ENCODE data around the gene HIVEP2. TPM values are rescaled to one million over a fixed set of nuclear protein-coding genes. Genes with fewer than 3 reads are reported as not detected.

Gene HIVEP2
- total and polyA plus RNA-seq, 5 experiments from 2014 or later, result 6.5 to 99.2 (median 17.1) TPM

GRCh38 chr6:142944124-142945048, 590 bp downstream of the HIVEP2 start:
- Mint-ChIP-seq H3K4me1 (peaks cover 32 to 64% (median 55%) of the 10 kb centered on the region in 4 donors), H3K27ac (peak overlapping the region; percentile 97 to 100 (median 100)), H3K4me3 (peak overlapping the region; percentile 94 to 100 (median 98)), H3K9me3 (peaks cover 0 to 5% (median 0%) of the 10 kb centered on the region in 9 donors), H3K27me3 (peaks cover 0 to 6% (median 0%) of the 10 kb centered on the region in 5 donors), H3K36me3 (peaks cover 2 to 4% (median 2%) of the 10 kb centered on the region in 3 donors)
- DNase-seq (peak; percentile 84 to 99 (median 96)), ATAC-seq (peak; percentile 51 to 57)
- POLR2A ChIA-PET, result interaction anchor here (0.6 to 8.0 kb wide), 26 partner anchors 9 to 198 kb away, joined by 3 to 128 read pairs (median 4); no protein-coding TSS in a partner anchor

GRCh38 chr6:142943711-142944123, 1.3 kb downstream of the HIVEP2 start:
- Mint-ChIP-seq H3K27ac (peak overlapping the region; percentile 97 to 100 (median 100)), H3K27me3 (peaks cover 0 to 6% (median 0%) of the 10 kb centered on the region in 5 donors), H3K9me3 (peaks cover 0 to 5% (median 0%) of the 10 kb centered on the region in 9 donors), H3K4me3 (peak overlapping the region; percentile 94 to 100 (median 98)), H3K36me3 (peaks cover 2 to 4% (median 2%) of the 10 kb centered on the region in 3 donors), H3K4me1 (peaks cover 35 to 66% (median 59%) of the 10 kb centered on the region in 4 donors)
- ATAC-seq (no peak), DNase-seq (peak in 9 of 10 donors; percentile 15 to 81 (median 46))
- POLR2A ChIA-PET, result interaction anchor here (0.7 to 8.0 kb wide), 16 partner anchors 8 to 197 kb away, joined by 3 to 128 read pairs (median 6); no protein-coding TSS in a partner anchor

- Mint-ChIP-seq H3K36me3 (peaks cover 2 to 4% (median 4%) of the 10 kb centered on the region in 3 donors), H3K4me1 (peaks cover 33 to 69% (median 61%) of the 10 kb centered on the region in 4 donors), H3K9me3 (peaks cover 0 to 5% (median 0%) of the 10 kb centered on the region in 9 donors), H3K4me3 (peak overlapping the region; percentile 94 to 100 (median 98)), H3K27me3 (peaks cover 0 to 6% (median 0%) of the 10 kb centered on the region in 5 donors), H3K27ac (peak overlapping the region; percentile 97 to 100 (median 100))
- DNase-seq, result peak in 3 of 10 donors; percentile 34 to 47 (median 41)
- POLR2A ChIA-PET, result interaction anchor here (0.7 to 8.0 kb wide), 10 partner anchors 8 to 86 kb away, joined by 3 to 128 read pairs (median 8); no protein-coding TSS in a partner anchor
- ATAC-seq, result no peak
These were observed 2.2 kb downstream of the HIVEP2 start for GRCh38 chr6:142942805-142943227.

GRCh38 chr6:142942238-142942637, 2.7 kb downstream of the HIVEP2 start:
- Mint-ChIP-seq H3K9me3 (peaks cover 0 to 5% (median 0%) of the 10 kb centered on the region in 9 donors), H3K27me3 (peaks cover 0 to 6% (median 0%) of the 10 kb centered on the region in 5 donors), H3K4me3 (peak overlapping the region; percentile 94 to 100 (median 98)), H3K4me1 (peaks cover 32 to 72% (median 63%) of the 10 kb centered on the region in 4 donors), H3K36me3 (peaks cover 2 to 6% (median 4%) of the 10 kb centered on the region in 3 donors), H3K27ac (peak overlapping the region; percentile 97 to 100 (median 100))
- DNase-seq, result peak in 1 of 10 donors; percentile 19
- POLR2A ChIA-PET, result interaction anchor here (8.0 kb wide), 1 partner anchor 14 kb away, joined by 128 read pairs; no protein-coding TSS in a partner anchor
- ATAC-seq, result no peak

- peaks cover 0 to 5% (median 0%) of the 10 kb centered on the region in 9 donors for H3K9me3 Mint-ChIP-seq
- peaks cover 2 to 8% (median 4%) of the 10 kb centered on the region in 3 donors for H3K36me3 Mint-ChIP-seq
- POLR2A ChIA-PET, result interaction anchor here (8.0 kb wide), 1 partner anchor 13 kb away, joined by 128 read pairs; no protein-coding TSS in a partner anchor
- H3K4me1 Mint-ChIP-seq, result peaks cover 32 to 79% (median 68%) of the 10 kb centered on the region in 4 donors
- H3K4me3 Mint-ChIP-seq, result peak overlapping the region; percentile 7 to 99 (median 94)
- peaks cover 0 to 6% (median 0%) of the 10 kb centered on the region in 5 donors for H3K27me3 Mint-ChIP-seq
- no peak for ATAC-seq
- peak overlapping the region; percentile 97 to 100 (median 100) for H3K27ac Mint-ChIP-seq
- no peak for DNase-seq
These were observed 4.0 kb downstream of the HIVEP2 start for GRCh38 chr6:142941018-142941417.

GRCh38 chr6:142940487-142940886, 4.5 kb downstream of the HIVEP2 start:
- Mint-ChIP-seq H3K4me3 (peak overlapping the region; percentile 7 to 99 (median 94)), H3K9me3 (peaks cover 0 to 5% (median 0%) of the 10 kb centered on the region in 9 donors), H3K27me3 (peaks cover 0 to 6% (median 0%) of the 10 kb centered on the region in 5 donors), H3K36me3 (peaks cover 2 to 8% (median 4%) of the 10 kb centered on the region in 3 donors), H3K4me1 (peaks cover 33 to 84% (median 71%) of the 10 kb centered on the region in 4 donors), H3K27ac (peak overlapping the region; percentile 97 to 100 (median 100))
- POLR2A ChIA-PET, result interaction anchor here (0.9 to 8.0 kb wide), 2 partner anchors 12 to 14 kb away, joined by 3 to 128 read pairs; no protein-coding TSS in a partner anchor
- DNase-seq (no peak), ATAC-seq (no peak)

- Mint-ChIP-seq H3K36me3 (peaks cover 0 to 12% (median 7%) of the 10 kb centered on the region in 3 donors), H3K27ac (peak overlapping the region; percentile 41 to 98 (median 76)), H3K4me1 (peaks cover 36 to 98% (median 82%) of the 10 kb centered on the region in 4 donors), H3K9me3 (no peaks in the 10 kb centered on the region), H3K27me3 (no peaks in the 10 kb centered on the region), H3K4me3 (peak overlapping the region; percentile 0 to 72 (median 62))
- ATAC-seq (no peak), DNase-seq (no peak)
- POLR2A ChIA-PET, result interaction anchor here (8.0 kb wide), 1 partner anchor 10 kb away, joined by 128 read pairs; no protein-coding TSS in a partner anchor
These were observed 6.5 kb downstream of the HIVEP2 start for GRCh38 chr6:142938510-142938909.

- Mint-ChIP-seq H3K4me3 (peak overlapping the region in 9 of 10 donors; percentile 31 to 72 (median 62)), H3K27me3 (no peaks in the 10 kb centered on the region), H3K27ac (peak overlapping the region in 9 of 10 donors; percentile 2 to 98 (median 74)), H3K4me1 (peaks cover 35 to 98% (median 82%) of the 10 kb centered on the region in 4 donors), H3K36me3 (peaks cover 0 to 12% (median 7%) of the 10 kb centered on the region in 3 donors), H3K9me3 (no peaks in the 10 kb centered on the region)
- ATAC-seq (no peak), DNase-seq (no peak)
- POLR2A ChIA-PET, result interaction anchor here (0.5 to 8.0 kb wide), 2 partner anchors 10 to 14 kb away, joined by 4 to 128 read pairs; no protein-coding TSS in a partner anchor
These were observed 7.0 kb downstream of the HIVEP2 start for GRCh38 chr6:142937986-142938385.

GRCh38 chr6:142935553-142936517, 9.1 kb downstream of the HIVEP2 start:
- peak overlapping the region; percentile 79 to 98 (median 92) for H3K27ac Mint-ChIP-seq
- peaks cover 0 to 12% (median 7%) of the 10 kb centered on the region in 3 donors for H3K36me3 Mint-ChIP-seq
- peaks cover 36 to 98% (median 82%) of the 10 kb centered on the region in 4 donors for H3K4me1 Mint-ChIP-seq
- H3K4me3 Mint-ChIP-seq, result peak overlapping the region; percentile 72 to 98 (median 81)
- H3K9me3 Mint-ChIP-seq, result no peaks in the 10 kb centered on the region
- no peaks in the 10 kb centered on the region for H3K27me3 Mint-ChIP-seq
- ATAC-seq (peak; percentile 43 to 44), DNase-seq (peak in 3 of 10 donors; percentile 19 to 60 (median 32))
- POLR2A ChIA-PET, result interaction anchor here (1.1 to 1.8 kb wide), 5 partner anchors 8 to 35 kb away, joined by 3 to 9 read pairs (median 4); partner anchors contain the start of gene HIVEP2

GRCh38 chr6:142934599-142934998, 10.4 kb downstream of the HIVEP2 start:
- peak overlapping the region; percentile 34 to 98 (median 80) for H3K4me3 Mint-ChIP-seq

More at GRCh38 chr6:142934599-142934998, 10.4 kb downstream of the HIVEP2 start:
- DNase-seq (no peak), ATAC-seq (no peak)
- peaks cover 0 to 12% (median 7%) of the 10 kb centered on the region in 3 donors for H3K36me3 Mint-ChIP-seq
- H3K27ac Mint-ChIP-seq, result peak overlapping the region; percentile 41 to 98 (median 92)
- POLR2A ChIA-PET, result interaction anchor here (1.1 to 1.8 kb wide), 4 partner anchors 9 to 34 kb away, joined by 3 to 8 read pairs (median 4); partner anchors contain the start of gene HIVEP2
- no peaks in the 10 kb centered on the region for H3K27me3 Mint-ChIP-seq
- H3K4me1 Mint-ChIP-seq, result peaks cover 37 to 98% (median 83%) of the 10 kb centered on the region in 4 donors
- no peaks in the 10 kb centered on the region for H3K9me3 Mint-ChIP-seq
